Measurements from ENCODE around the gene ACKR2. TPM values are rescaled to one million over a fixed set of nuclear protein-coding genes. Genes with fewer than 3 reads are reported as not detected.

ACKR2 gene
- total and polyA plus RNA-seq, 3 donors from 2014 or later = 2.7 to 7.8 (median 3.4) TPM

- Histone ChIP-seq H3K36me3 (ENCODE audit: low read depth, missing control alignments) (no peaks in the 10 kb centered on the region), H3K27me3 (no peaks in the 10 kb centered on the region), H3K27ac (no peak overlapping the region), H3K9me3 (no peaks in the 10 kb centered on the region), H3K4me3 (no peak overlapping the region), H3K4me1 (no peaks in the 10 kb centered on the region)
- no peak for DNase-seq
- TF ChIP-seq POLR2A (IDR thresholded peaks at IDR 0.05) = no peak
- no peak for TF ChIP-seq CTCF (IDR thresholded peaks at IDR 0.05)
- WGBS, 2 donors = 86 to 87% methylated on average over 3 of the region's 3 CpGs
- intact Hi-C loops (cut with DNase I; ENCODE audit: low total_unique reads) = no loop called here
Measured at GRCh38 chr3:42894698-42895579, 85.7 kb downstream of the ACKR2 start.

DNA sequence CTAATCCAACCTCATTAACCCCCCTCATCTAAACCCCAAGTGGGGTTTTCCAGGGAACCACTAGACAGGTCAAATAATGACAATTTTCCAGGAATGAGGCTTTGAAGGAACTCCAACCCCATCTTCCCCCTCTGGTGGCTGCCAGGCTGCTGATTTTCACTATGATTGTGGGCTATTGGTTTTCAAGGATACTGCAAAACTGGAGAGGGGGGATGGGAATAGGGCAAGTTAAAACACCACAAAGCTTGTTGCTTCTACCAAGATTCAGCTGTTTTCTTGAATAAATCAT, 86.3 kb downstream of the ACKR2 start:
- no peak for TF ChIP-seq POLR2A (IDR thresholded peaks at IDR 0.05)
- no peak for TF ChIP-seq CTCF (IDR thresholded peaks at IDR 0.05)
- intact Hi-C loops (cut with DNase I; ENCODE audit: low total_unique reads) = no loop called here
- no peak for DNase-seq
- Histone ChIP-seq H3K27ac (no peak overlapping the region), H3K36me3 (ENCODE audit: low read depth, missing control alignments) (no peaks in the 10 kb centered on the region), H3K27me3 (no peaks in the 10 kb centered on the region), H3K4me3 (no peak overlapping the region), H3K9me3 (no peaks in the 10 kb centered on the region), H3K4me1 (no peaks in the 10 kb centered on the region)

GRCh38 chr3:42898896-42899675, 89.8 kb downstream of the ACKR2 start:
- Histone ChIP-seq H3K9me3 (no peaks in the 10 kb centered on the region), H3K4me3 (no peak overlapping the region), H3K27me3 (no peaks in the 10 kb centered on the region), H3K4me1 (no peaks in the 10 kb centered on the region), H3K27ac (no peak overlapping the region), H3K36me3 (ENCODE audit: low read depth, missing control alignments) (no peaks in the 10 kb centered on the region)
- intact Hi-C loops (cut with DNase I; ENCODE audit: low total_unique reads) = no loop called here
- TF ChIP-seq POLR2A (IDR thresholded peaks at IDR 0.05) (no peak), CTCF (IDR thresholded peaks at IDR 0.05) (no peak)
- no peak for DNase-seq

DNA sequence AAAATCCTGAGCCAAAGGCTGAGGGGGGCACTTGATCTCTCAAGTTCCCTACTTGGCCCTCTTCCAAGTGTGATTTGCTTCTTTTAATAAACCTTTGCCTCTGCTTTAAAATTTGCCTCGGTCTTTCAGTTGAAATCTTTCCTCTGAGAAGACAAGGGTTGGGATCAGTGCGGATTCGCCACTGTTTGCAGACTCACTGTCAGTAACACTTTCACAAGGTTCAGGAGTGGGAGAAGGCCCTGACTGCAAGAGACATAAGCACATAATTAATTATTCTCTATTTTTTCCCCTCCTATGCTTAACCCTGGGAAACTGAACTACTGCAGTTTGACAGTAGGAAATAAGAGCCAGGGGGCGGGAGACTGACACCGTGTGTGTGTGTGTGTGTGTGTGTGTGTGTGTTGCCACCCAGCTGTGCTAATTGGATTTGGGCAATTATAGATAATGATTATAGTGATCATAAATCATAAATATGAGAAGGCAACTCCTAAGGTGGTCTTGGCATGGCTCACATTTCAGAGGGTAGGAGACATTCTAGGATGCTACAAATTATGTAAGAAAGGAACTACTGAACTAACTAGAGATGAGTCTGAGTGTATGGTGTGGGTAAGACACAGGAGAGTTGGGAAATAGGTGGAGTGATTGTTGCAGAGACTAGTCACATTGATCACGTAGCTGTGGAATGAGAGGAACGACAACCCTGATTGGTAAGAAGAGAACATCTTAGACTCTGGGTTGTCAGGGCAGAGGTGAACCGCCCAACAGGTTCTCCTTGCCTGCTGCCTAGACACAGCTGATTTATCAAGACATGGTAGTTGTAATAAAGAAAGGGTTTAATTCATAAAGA, 91.2 kb downstream of the ACKR2 start:
- WGBS, 2 donors = 79 to 82% methylated on average over 8 of the region's 8 CpGs
- intact Hi-C loops (cut with DNase I; ENCODE audit: low total_unique reads) = no loop called here
- H3K36me3 ChIP-seq (ENCODE audit: low read depth, missing control alignments) = no peaks in the 10 kb centered on the region
- H3K27me3 ChIP-seq = no peaks in the 10 kb centered on the region
- H3K4me1 ChIP-seq = peaks cover 2% of the 10 kb centered on the region
- no peak overlapping the region for H3K27ac ChIP-seq
- TF ChIP-seq CTCF (IDR thresholded peaks at IDR 0.05) = no peak
- TF ChIP-seq POLR2A (IDR thresholded peaks at IDR 0.05) = no peak
- H3K9me3 ChIP-seq = no peaks in the 10 kb centered on the region
- no peak overlapping the region for H3K4me3 ChIP-seq
- no peak for DNase-seq

Data from testis (tissue), 3 donors.